H9 (cell line): Measurements from ENCODE around the gene VAPA. TPM values are rescaled to one million over a fixed set of nuclear protein-coding genes. Genes with fewer than 3 reads are reported as not detected.

Experiments used
- DNase-seq: peaks from one replicate; pipeline ENCODE4 v3.0.0-alpha.2; 2017
- H2AFZ ChIP-seq: one replicate; pipeline ENCODE4 v1.6.1; 2013; ENCODE audit warnings: mild to moderate bottlenecking, low read length, control low read depth, moderate library complexity
- H2AK5ac ChIP-seq: 2 replicates; pipeline ENCODE4 v1.6.1; 2013; ENCODE audit warnings: low read length, control low read depth, mixed read lengths; ENCODE audit not compliant: insufficient read length
- H2BK120ac ChIP-seq: one replicate; pipeline ENCODE4 v1.6.1; 2013; ENCODE audit warnings: low read depth, mild to moderate bottlenecking, low read length, control low read depth, inconsistent platforms; ENCODE audit not compliant: poor library complexity, severe bottlenecking
- H2BK12ac ChIP-seq: 2 replicates; pipeline ENCODE4 v1.6.1; 2013; ENCODE audit warnings: low read length, control low read depth, mixed read lengths, low read depth; ENCODE audit not compliant: insufficient read length
- H2BK15ac ChIP-seq: 2 replicates; pipeline ENCODE4 v1.6.1; 2013; ENCODE audit warnings: low read depth, low read length, control low read depth
- H2BK20ac ChIP-seq: one replicate; pipeline ENCODE4 v1.6.1; 2013; ENCODE audit warnings: low read depth, mild to moderate bottlenecking, low read length, control low read depth, inconsistent platforms; ENCODE audit not compliant: poor library complexity, severe bottlenecking
- H2BK5ac ChIP-seq: 2 replicates; pipeline ENCODE4 v1.6.1; 2013; ENCODE audit warnings: low read length, control low read depth, mixed read lengths; ENCODE audit not compliant: insufficient read length
- H3K14ac ChIP-seq: 2 replicates; pipeline ENCODE4 v1.6.1; 2013; ENCODE audit warnings: low read length, control low read depth; ENCODE audit not compliant: insufficient read depth
- H3K18ac ChIP-seq: 2 replicates; pipeline ENCODE4 v1.6.1; 2013; ENCODE audit warnings: low read depth, mild to moderate bottlenecking, mixed read lengths, low read length, control low read depth; ENCODE audit not compliant: insufficient read length
- H3K23ac ChIP-seq: 2 replicates; pipeline ENCODE4 v1.6.1; 2013; ENCODE audit warnings: low read length, control low read depth, mixed read lengths, low read depth; ENCODE audit not compliant: insufficient read length
- H3K23me2 ChIP-seq: 2 replicates; pipeline ENCODE4 v1.6.1; 2013; ENCODE audit warnings: low read depth, mild to moderate bottlenecking, mixed read lengths, low read length, control low read depth; ENCODE audit not compliant: insufficient read length, poor library complexity, severe bottlenecking
- H3K27ac ChIP-seq: 2 replicates; pipeline ENCODE4 v1.5.1; 2013; ENCODE audit warnings: low read length, control low read depth, mixed read lengths, low read depth; ENCODE audit not compliant: insufficient read length
- H3K27me3 ChIP-seq: 2 replicates; pipeline ENCODE4 v1.6.1; 2013; ENCODE audit warnings: low read length, control low read depth, inconsistent platforms; ENCODE audit not compliant: insufficient read depth
- H3K4ac ChIP-seq: 2 replicates; pipeline ENCODE4 v1.6.1; 2013; ENCODE audit warnings: low read depth, mild to moderate bottlenecking, control low read depth, inconsistent platforms, low read length, moderate library complexity
- H3K4me1 ChIP-seq: 2 replicates; pipeline ENCODE4 v1.6.1; 2013; ENCODE audit warnings: low read length, control low read depth, inconsistent platforms; ENCODE audit not compliant: insufficient read depth
- H3K4me2 ChIP-seq: 2 replicates; pipeline ENCODE4 v1.6.1; 2013; ENCODE audit warnings: low read length, control low read depth, mixed read lengths; ENCODE audit not compliant: insufficient read length, insufficient read depth
- H3K56ac ChIP-seq: 2 replicates; pipeline ENCODE4 v1.6.1; 2013; ENCODE audit warnings: low read depth, mild to moderate bottlenecking, mixed read lengths, low read length, control low read depth; ENCODE audit not compliant: insufficient read length
- H3K79me1 ChIP-seq: 2 replicates; pipeline ENCODE4 v1.6.1; 2013; ENCODE audit warnings: low read depth, mild to moderate bottlenecking, moderate library complexity, low read length, control low read depth, inconsistent platforms; ENCODE audit not compliant: insufficient read depth, poor library complexity, severe bottlenecking
- H3K79me2 ChIP-seq: 2 replicates; pipeline ENCODE4 v1.6.1; 2013; ENCODE audit warnings: low read length, control low read depth, inconsistent platforms; ENCODE audit not compliant: insufficient read depth
- H3K9ac ChIP-seq: 2 replicates; pipeline ENCODE4 v1.6.1; 2013; ENCODE audit warnings: low read length, control low read depth, mixed read lengths; ENCODE audit not compliant: insufficient read length; ENCODE audit errors: extremely low read depth
- H3K9me3 ChIP-seq: one replicate; pipeline ENCODE4 v1.6.1; 2013; ENCODE audit warnings: low read depth, low read length, inconsistent platforms; ENCODE audit not compliant: control insufficient read depth
- H3T11ph ChIP-seq: one replicate; pipeline ENCODE4 v1.6.1; 2013; ENCODE audit warnings: mild to moderate bottlenecking, low read length, control low read depth, inconsistent platforms
- H4K20me1 ChIP-seq: one replicate; pipeline ENCODE4 v1.6.1; 2013; ENCODE audit not compliant: control insufficient read depth, insufficient read length, insufficient read depth
- H4K5ac ChIP-seq: 2 replicates; pipeline ENCODE4 v1.6.1; 2013; ENCODE audit warnings: low read depth, mild to moderate bottlenecking, mixed read lengths, low read length, control low read depth; ENCODE audit not compliant: insufficient read length
- H4K8ac ChIP-seq: replicated peaks from 2 replicates; pipeline ENCODE4 v1.6.1; 2013; ENCODE audit warnings: low read length, control low read depth, mixed read lengths, low read depth; ENCODE audit not compliant: insufficient read length
- H4K91ac ChIP-seq: 2 replicates; pipeline ENCODE4 v1.6.1; 2013; ENCODE audit warnings: low read depth, mild to moderate bottlenecking, moderate library complexity, mixed read lengths, low read length, control low read depth; ENCODE audit not compliant: insufficient read length
- H3K27ac Mint-ChIP-seq, 3 experiments: 2 replicates in 2 of 3; 3 replicates in 1 of 3; pipeline ENCODE4 v1.8.0; 2020 to 2021; ENCODE audit warnings: mixed read lengths in 3 of 3, mild to moderate bottlenecking in 1 of 3, moderate library complexity in 1 of 3
- H3K27me3 Mint-ChIP-seq: 2 replicates; pipeline ENCODE4 v1.8.0; 2021; ENCODE audit warnings: low read depth, mild to moderate bottlenecking, moderate library complexity, mixed read lengths
- H3K36me3 Mint-ChIP-seq, 3 experiments: 2 replicates in 2 of 3; 3 replicates in 1 of 3; pipeline ENCODE4 v1.8.0; 2020 to 2021; ENCODE audit warnings: low read depth in 3 of 3, mixed read lengths in 3 of 3; ENCODE audit not compliant: insufficient read depth in 1 of 3
- H3K4me1 Mint-ChIP-seq, 2 experiments: 2 replicates each; pipeline ENCODE4 v1.8.0; 2020; ENCODE audit warnings: mixed read lengths in 2 of 2
- H3K4me3 Mint-ChIP-seq, 2 experiments: 2 replicates in 1 of 2; 3 replicates in 1 of 2; pipeline ENCODE4 v1.8.0; 2020 to 2021; ENCODE audit warnings: mild to moderate bottlenecking in 2 of 2, mixed read lengths in 2 of 2, moderate library complexity in 1 of 2
- H3K9me3 Mint-ChIP-seq, 2 experiments: 2 replicates in 1 of 2; 3 replicates in 1 of 2; pipeline ENCODE4 v1.8.0; 2020; ENCODE audit warnings: mild to moderate bottlenecking in 2 of 2, mixed read lengths in 2 of 2, moderate library complexity in 1 of 2
- CTCF ChIP-seq: fragments of 200-600 bp; sonication (generic); conservative IDR thresholded peaks from 3 replicates; pipeline ENCODE4 v1.8.0; 2021; ENCODE audit warnings: antibody characterized with exemption, mild to moderate bottlenecking
- WGBS: extraction: QIAGEN DNeasy Blood & Tissue Kit; methylation state at CpG from one replicate; pipeline ENCODE4 v1.1.7; 2013; ENCODE audit warnings: missing lambda C conversion rate, low lambda C conversion rate, mixed read lengths; ENCODE audit not compliant: insufficient read length; ENCODE audit errors: extremely low coverage; 5-methylcytosine and 5-hydroxymethylcytosine counted together
- total RNA-seq: library from RNA; stranded (reverse); gene quantifications from 2 replicates; pipeline ENCODE4 v1.2.1, GENCODE V29; 2021

The VAPA gene
- total RNA-seq, 1 experiment from 2014 or later, result 141 TPM

GRCh38 chr18:9906481-9906880 is 7.3 kb upstream of the VAPA start:
- no peak for DNase-seq
- peaks cover 0 to 3% of the 10 kb centered on the region in 2 experiments; a peak in 1 of 5 replicates for H3K9me3 Mint-ChIP-seq
- no peaks in the 10 kb centered on the region for H3K36me3 Mint-ChIP-seq
- H3K79me2 ChIP-seq, result no peaks in the 10 kb centered on the region
- H2BK5ac ChIP-seq, result no peak overlapping the region
- no peaks in the 10 kb centered on the region for H3K79me1 ChIP-seq
- WGBS, result no CpG with 5 or more reads among the region's 3 CpGs
- H4K5ac ChIP-seq, result no peak overlapping the region
- H3K23me2 ChIP-seq, result no peaks in the 10 kb centered on the region
- no peak overlapping the region for H3K27ac Mint-ChIP-seq
- no peak overlapping the region for H3K27ac ChIP-seq
- H3K27me3 Mint-ChIP-seq, result peaks cover 2% of the 10 kb centered on the region
- H3K4ac ChIP-seq, result no peak overlapping the region
- H3K14ac ChIP-seq, result no peak overlapping the region
- no peak overlapping the region for H3K18ac ChIP-seq
- no peak overlapping the region for H3K56ac ChIP-seq
- H3K4me3 Mint-ChIP-seq, result no peak overlapping the region
- H2BK12ac ChIP-seq, result no peak overlapping the region
- TF ChIP-seq CTCF, result no peak
- H3T11ph ChIP-seq, result no peak overlapping the region
- H3K23ac ChIP-seq, result no peak overlapping the region
- no peak overlapping the region for H2AK5ac ChIP-seq
- H2BK15ac ChIP-seq, result no peak overlapping the region
- H3K9ac ChIP-seq, result no peak overlapping the region
- no peaks in the 10 kb centered on the region for H3K9me3 ChIP-seq
- H2AFZ ChIP-seq, result no peak overlapping the region
- H3K4me2 ChIP-seq, result no peak overlapping the region
- no peak overlapping the region for H4K91ac ChIP-seq
- peaks cover 2 to 5% of the 10 kb centered on the region in 2 experiments; a peak in 2 of 4 replicates for H3K4me1 Mint-ChIP-seq
- no peaks in the 10 kb centered on the region for H3K4me1 ChIP-seq
- no peak overlapping the region for H2BK20ac ChIP-seq
- H4K20me1 ChIP-seq, result no peaks in the 10 kb centered on the region
- no peak overlapping the region for H2BK120ac ChIP-seq
- no peak overlapping the region for H4K8ac ChIP-seq
- H3K27me3 ChIP-seq, result no peaks in the 10 kb centered on the region
